HG03095 (cell line): ENCODE results near the gene GABRG3.

Source experiments
- ATAC-seq: cut with Tn5 transposase; IDR thresholded peaks from one replicate; pipeline ENCODE4 v1.9.1; 2021; ENCODE audit warnings: moderate library complexity; ENCODE audit not compliant: unreplicated experiment

The GABRG3 gene

DNA sequence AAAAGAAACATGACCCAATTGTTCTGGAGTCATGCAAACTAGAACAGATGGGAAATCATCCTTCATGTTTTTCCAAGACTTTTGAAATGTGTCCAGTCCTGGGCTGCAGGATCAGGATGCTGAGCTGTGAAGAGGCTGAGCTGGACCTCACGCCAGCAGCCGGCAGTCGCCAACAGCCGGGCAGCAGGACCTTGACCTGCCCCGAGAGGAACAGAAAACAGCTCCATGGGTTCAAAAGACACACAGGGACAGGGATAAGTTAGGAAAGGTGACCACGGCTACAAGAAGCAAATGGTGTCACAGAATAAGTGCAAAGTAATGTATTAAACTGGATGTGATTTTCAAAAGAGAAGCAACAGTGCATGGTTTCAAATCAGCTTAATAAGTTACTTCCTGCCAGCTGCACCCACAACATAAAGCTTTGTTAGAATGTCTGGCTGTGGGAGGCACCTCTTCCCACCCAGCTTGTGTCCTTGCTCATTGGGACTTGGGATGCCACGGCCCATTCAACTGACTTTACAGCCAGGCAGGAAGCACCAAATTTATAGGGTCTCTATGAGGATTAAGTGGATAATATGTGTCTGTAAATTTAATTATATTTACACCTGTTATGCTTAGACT, 266.4 kb downstream of the GABRG3 start:
- ATAC-seq: no peak

DNA sequence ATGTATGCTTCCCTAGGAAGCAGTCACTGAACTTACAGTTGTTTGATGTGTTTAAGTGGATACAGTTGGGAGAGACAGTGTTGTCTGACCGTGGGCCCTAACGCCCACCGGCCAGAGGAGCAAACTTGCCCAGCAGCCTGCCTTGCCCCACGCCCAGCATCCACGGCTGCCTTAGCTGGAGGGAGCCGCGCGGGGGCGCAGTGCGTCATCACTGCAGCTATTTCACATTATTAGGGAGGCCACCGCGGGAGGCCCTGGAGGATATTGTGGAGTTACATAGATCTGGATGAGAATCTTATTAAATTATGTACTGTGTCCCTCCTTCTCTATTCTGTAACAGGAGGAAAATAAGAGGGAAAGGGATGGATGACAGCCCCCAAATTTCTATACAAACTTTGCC, 267.2 kb downstream of the GABRG3 start:
- no peak for ATAC-seq

GRCh38 chr15:27238707-27239423, 267.9 kb downstream of the GABRG3 start:
- no peak for ATAC-seq

DNA sequence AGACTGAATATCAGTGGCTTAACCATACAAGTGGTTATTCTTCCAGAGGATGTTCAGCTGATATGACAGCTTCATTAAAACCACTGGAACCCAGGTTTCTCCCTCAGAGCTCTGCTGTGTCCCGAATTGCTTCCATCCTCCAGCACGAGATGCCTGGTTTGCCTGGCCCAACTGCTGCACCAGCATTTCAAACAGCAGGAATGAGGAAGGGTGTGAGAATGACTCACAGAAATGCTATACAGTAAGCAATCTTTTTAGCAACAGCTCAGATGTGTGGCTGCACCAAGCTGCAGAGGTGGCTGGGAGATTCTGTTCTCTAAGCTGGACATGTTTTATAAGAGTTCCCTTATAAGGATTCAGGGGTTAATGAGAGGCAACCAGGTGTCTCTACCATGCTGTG, 271.0 kb downstream of the GABRG3 start:
- ATAC-seq: no peak

GRCh38 chr15:27244047-27244446, 273.1 kb downstream of the GABRG3 start:
- no peak for ATAC-seq

DNA sequence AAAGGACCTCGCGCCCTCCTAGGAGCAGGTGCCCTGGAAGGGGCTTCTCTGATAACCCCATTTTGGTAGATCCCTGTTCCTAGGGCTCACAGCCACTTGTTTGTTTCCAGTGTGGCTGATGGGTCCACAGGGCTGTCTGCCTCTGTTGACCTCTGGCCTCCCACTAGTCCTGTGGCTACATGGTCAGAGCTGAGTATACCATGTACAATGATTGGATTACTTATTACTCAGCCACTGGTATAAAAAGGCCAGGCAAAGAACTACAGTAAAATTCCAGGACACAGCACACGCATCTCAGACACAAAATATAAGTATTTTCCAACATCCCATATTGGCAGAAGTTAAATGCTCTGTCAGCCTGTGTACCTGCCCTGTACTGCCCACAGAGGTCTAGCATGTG, 277.3 kb downstream of the GABRG3 start:
- ATAC-seq: no peak

DNA sequence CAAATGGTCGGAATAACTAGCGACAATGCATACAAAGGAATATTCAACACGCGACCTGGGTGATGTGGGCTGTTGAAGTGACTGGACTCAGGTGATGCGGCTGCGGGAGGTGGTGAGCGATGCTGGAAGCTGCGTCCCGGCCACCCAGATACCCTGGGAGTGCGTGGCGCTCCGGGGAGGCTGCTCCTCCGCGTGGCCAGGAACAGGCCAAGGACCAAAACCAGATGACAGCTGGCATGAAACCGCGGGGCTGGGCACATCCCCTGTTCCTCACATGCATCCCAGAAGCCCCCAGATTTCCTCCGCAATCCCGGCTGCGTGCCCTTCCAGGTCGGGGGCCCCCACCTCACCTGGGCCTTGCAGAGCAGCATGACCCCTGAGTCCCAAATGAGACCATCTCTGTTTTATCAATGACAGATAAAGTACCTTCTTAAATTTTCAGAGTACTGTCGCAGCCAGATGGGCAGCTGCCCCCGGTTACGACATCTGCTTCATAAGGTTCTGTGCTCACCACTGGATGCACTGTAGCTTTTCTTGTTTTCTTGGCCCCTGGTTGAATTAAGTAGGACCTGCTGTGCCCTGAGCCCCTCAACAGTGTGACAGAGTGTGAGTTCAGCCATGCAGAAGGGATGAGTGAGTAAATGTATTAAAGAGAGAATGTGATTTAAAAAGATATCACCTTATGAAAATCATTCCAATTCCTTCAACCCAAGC, 278.2 kb downstream of the GABRG3 start:
- ATAC-seq: no peak

DNA sequence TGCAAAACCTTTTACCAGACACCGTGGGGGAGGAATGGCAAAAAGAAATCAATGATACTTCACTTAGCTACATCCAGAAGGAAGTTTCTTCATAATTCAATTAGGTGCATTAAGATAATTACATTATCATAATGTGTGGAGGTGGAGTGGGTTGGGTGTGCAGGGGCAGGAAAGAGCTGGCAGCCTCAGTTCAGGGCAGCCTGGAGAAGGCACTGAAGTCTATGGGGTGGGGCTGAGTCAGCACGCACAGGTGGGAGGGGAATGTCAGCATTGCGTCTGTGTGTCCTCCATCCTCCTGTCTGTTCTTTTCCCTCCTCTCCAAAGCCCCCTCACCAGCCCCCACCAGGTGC, 278.8 kb downstream of the GABRG3 start:
- no peak for ATAC-seq

- no peak for ATAC-seq
Measured at GRCh38 chr15:27250223-27250622, 279.2 kb downstream of the GABRG3 start.

DNA sequence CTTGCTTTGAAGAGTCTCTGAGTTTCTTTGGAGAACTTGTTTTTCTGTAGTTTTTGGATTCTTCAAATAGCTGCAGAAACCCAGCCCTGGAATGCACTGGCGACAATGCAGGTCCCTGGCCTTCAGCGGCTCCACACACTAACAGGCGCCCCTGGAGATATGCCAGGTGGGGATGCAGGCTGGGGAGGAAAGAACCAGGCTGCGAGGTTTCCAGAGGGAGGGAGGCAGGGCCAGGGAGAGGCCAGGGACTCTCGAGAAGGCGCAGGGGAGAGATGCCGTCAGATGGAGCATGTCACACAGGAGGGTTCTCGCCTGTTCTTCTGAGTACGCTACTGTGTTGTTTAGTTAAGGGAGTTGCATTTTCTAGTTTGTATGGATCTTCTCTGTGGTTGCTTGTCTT, 283.1 kb downstream of the GABRG3 start:
- no peak for ATAC-seq

DNA sequence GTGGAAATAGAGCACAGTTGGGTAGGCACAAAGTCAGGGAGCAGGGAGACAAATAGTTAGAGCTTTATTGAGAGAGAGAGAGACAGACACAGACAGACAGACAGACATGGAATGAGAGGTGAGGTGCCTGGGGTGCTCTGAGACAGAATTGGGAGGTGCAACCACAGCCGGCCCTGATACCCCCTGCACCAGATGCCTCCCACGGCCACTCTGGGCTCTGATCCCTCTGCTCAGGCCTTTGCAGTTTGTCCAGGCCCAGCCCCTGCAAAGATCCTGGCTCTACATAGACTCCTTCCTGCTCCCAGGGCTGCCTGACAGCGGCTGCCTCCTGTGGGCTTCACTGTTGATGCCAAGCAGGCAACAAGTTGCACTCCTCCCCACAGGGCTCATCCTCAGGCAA, 283.8 kb downstream of the GABRG3 start:
- no peak for ATAC-seq

- no peak for ATAC-seq
Measured at GRCh38 chr15:27256446-27256845, 285.5 kb downstream of the GABRG3 start.

DNA sequence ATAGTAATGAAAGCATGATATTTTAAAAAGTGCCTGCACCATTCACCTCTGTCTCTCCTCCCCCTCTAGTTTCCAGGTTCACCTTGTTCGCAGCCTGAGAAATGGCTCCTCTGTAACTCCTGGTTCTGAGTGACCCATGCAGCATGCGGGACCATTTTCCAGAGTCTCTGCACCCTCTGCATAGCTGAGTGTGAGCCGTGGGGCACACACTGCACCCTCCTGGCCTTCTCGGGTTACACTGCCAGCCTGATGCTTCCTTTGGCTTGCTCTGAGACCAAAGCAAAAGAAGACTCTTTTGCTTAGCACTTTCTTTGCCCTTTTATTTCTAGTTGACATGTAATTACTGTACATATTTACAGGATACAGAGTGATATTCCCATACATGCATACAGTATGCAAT, 287.3 kb downstream of the GABRG3 start:
- ATAC-seq: no peak

- no peak for ATAC-seq
Measured at GRCh38 chr15:27260523-27260922, 289.5 kb downstream of the GABRG3 start.

- no peak for ATAC-seq
Measured at GRCh38 chr15:27268923-27269322, 297.9 kb downstream of the GABRG3 start.

GRCh38 chr15:27271258-27271657, 300.3 kb downstream of the GABRG3 start:
- ATAC-seq: no peak

DNA sequence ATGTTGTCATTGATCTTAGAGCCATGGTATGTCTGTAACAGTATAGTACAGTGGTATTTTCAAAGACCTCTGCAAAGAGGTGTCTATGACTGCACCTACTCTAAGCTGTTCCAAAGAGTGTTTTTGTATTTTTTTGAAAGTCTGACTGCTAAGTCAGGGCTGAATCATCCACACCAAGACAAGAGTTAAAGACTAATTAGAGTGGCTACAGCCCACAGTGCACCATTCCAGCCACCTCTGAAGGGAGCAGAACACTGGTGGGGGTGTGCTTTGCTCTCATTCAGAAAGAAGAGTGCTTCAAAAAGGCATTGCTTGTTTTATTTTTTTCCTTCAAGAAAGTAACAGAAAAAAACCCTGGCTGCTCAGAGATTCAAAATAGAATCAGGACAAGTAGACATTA, 301.4 kb downstream of the GABRG3 start:
- ATAC-seq: no peak

GRCh38 chr15:27273506-27273905, 302.5 kb downstream of the GABRG3 start:
- ATAC-seq: no peak

DNA sequence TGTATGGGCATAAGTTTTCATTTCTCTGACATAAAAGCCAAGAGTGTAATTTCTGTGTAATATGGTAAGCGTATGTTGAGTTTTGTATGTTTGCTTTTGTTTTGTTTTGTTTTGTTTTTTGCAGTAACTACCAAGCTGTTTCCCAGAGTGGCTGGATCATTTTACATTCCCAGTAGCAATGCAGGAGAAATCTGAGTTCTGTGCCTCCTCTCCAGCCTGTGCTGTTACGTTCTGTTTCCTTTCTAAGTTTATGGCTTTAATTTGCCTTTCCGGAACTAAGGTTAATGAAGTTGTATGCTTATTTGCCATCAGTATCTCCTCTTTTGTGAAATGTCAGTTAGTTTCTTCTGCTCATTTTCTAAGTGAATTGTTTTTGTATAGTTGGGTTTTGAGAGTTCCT, 307.8 kb downstream of the GABRG3 start:
- no peak for ATAC-seq

- no peak for ATAC-seq
Measured at GRCh38 chr15:27292641-27293040, 321.7 kb downstream of the GABRG3 start.

DNA sequence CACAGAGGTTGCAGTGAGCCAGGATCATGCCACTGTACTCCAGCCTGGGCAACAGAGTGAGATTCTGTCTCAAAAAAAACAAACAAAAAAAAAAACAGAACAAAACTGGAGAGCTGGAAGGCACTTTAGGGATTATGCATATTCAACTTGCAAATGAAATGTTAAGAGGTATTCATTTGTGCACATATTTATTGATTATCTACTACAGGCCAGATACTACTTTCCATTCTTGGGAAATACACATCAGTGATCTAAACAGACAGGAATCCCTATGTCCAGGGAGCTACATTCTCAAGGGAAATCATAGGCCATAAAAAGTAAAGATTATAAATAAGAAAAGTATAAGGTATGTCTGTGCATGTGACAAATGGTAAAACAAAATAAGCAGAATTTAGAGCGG, 322.6 kb downstream of the GABRG3 start:
- no peak for ATAC-seq

- ATAC-seq: no peak
Measured at GRCh38 chr15:27317736-27318135, 346.8 kb downstream of the GABRG3 start.
